GM23338 (cell line): ENCODE results near the gene HNF4A. TPM values are rescaled to one million over a fixed set of nuclear protein-coding genes. Genes with fewer than 3 reads are reported as not detected.

Experiments used
- ATAC-seq: fragments of 200-7000 bp; cut with Tn5 transposase; 3 replicates; pipeline ENCODE4 v1.9.1; 2020
- DNase-seq: peaks from one replicate; pipeline ENCODE4 v3.0.0-alpha.2; 2015; ENCODE audit warnings: low spot score
- H2AFZ ChIP-seq: fragments of 200-600 bp; sonication (generic); 2 replicates; pipeline ENCODE4 v1.8.0; 2016; ENCODE audit warnings: antibody characterized with exemption, mild to moderate bottlenecking, moderate library complexity
- H3F3A ChIP-seq: fragments of 200-600 bp; sonication (generic); replicated peaks from 2 replicates; pipeline ENCODE4 v1.8.0; 2017; ENCODE audit warnings: antibody characterized with exemption, mixed run types, low read depth
- H3K27ac ChIP-seq: fragments of 200-600 bp; sonication (generic); 2 replicates; pipeline ENCODE4 v1.6.1; 2016; ENCODE audit warnings: low read depth
- H3K27me3 ChIP-seq: fragments of 200-600 bp; sonication (generic); 2 replicates; pipeline ENCODE4 v1.8.0; 2016; ENCODE audit warnings: mild to moderate bottlenecking, mixed run types, moderate library complexity; ENCODE audit not compliant: insufficient read depth
- H3K36me3 ChIP-seq: fragments of 200-600 bp; sonication (generic); 2 replicates; pipeline ENCODE4 v1.8.0; 2016; ENCODE audit warnings: mild to moderate bottlenecking; ENCODE audit not compliant: insufficient read depth
- H3K4me1 ChIP-seq: fragments of 200-600 bp; sonication (generic); 2 replicates; pipeline ENCODE4 v1.8.0; 2016; ENCODE audit warnings: mild to moderate bottlenecking, moderate library complexity; ENCODE audit not compliant: insufficient read depth
- H3K4me2 ChIP-seq: fragments of 200-600 bp; sonication (generic); 2 replicates; pipeline ENCODE4 v1.7.1; 2017; ENCODE audit warnings: mixed run types
- H3K4me3 ChIP-seq: fragments of 200-600 bp; sonication (generic); 2 replicates; pipeline ENCODE4 v1.6.1; 2016; ENCODE audit warnings: mixed run types
- H3K79me2 ChIP-seq: fragments of 200-600 bp; sonication (generic); replicated peaks from 2 replicates; pipeline ENCODE4 v1.8.0; 2017; ENCODE audit warnings: mild to moderate bottlenecking; ENCODE audit not compliant: insufficient read depth
- H3K9me2 ChIP-seq: fragments of 200-600 bp; sonication (generic); 2 replicates; pipeline ENCODE4 v1.8.0; 2017; ENCODE audit not compliant: insufficient read depth
- H4K20me1 ChIP-seq: fragments of 200-600 bp; sonication (generic); replicated peaks from 2 replicates; pipeline ENCODE4 v1.8.0; 2017; ENCODE audit warnings: mild to moderate bottlenecking; ENCODE audit not compliant: insufficient read depth
- H3K27ac Mint-ChIP-seq: 2 replicates; pipeline ENCODE4 v1.8.0; 2020; ENCODE audit warnings: inconsistent platforms, mild to moderate bottlenecking, moderate library complexity, mixed read lengths
- H3K27me3 Mint-ChIP-seq: 3 replicates; pipeline ENCODE4 v1.8.0; 2022; ENCODE audit warnings: low read depth, mild to moderate bottlenecking, moderate library complexity, mixed read lengths, inconsistent platforms; ENCODE audit not compliant: insufficient read depth, poor library complexity
- H3K36me3 Mint-ChIP-seq: 3 replicates; pipeline ENCODE4 v1.8.0; 2021; ENCODE audit warnings: low read depth, mild to moderate bottlenecking, inconsistent platforms, moderate library complexity, mixed read lengths
- H3K4me1 Mint-ChIP-seq: 3 replicates; pipeline ENCODE4 v1.8.0; 2020; ENCODE audit warnings: mild to moderate bottlenecking, inconsistent platforms, mixed read lengths
- H3K4me3 Mint-ChIP-seq: 3 replicates; pipeline ENCODE4 v1.8.0; 2021; ENCODE audit warnings: moderate library complexity, mild to moderate bottlenecking, inconsistent platforms, mixed read lengths
- H3K9me3 Mint-ChIP-seq: 3 replicates; pipeline ENCODE4 v1.8.0; 2020; ENCODE audit warnings: moderate library complexity, mild to moderate bottlenecking, inconsistent platforms, mixed read lengths
- EZH2 ChIP-seq: fragments of 200-600 bp; sonication (generic); IDR thresholded peaks from one replicate; pipeline ENCODE4 v1.8.0; 2017; ENCODE audit warnings: antibody characterized with exemption, mild to moderate bottlenecking, low read depth; ENCODE audit not compliant: unreplicated experiment
- JUNB ChIP-seq: IDR thresholded peaks from one replicate; pipeline ENCODE4 v1.6.1; 2016; ENCODE audit warnings: antibody characterized with exemption; ENCODE audit not compliant: unreplicated experiment
- NANOG ChIP-seq: IDR thresholded peaks from 2 replicates; pipeline ENCODE4 v1.6.1; 2016; ENCODE audit warnings: antibody characterized with exemption, borderline replicate concordance
- polyA plus RNA-seq: library from polyadenylated mRNA; unstranded; fragments of >200 nt; fragmentation: Nextera tagmentation; extraction: Ambion mirVana; gene quantifications from 2 replicates; pipeline ENCODE4 v1.2.1, GENCODE V29; 2016
- total RNA-seq: library from RNA; depleted of rRNA; stranded (reverse); fragments of >200 nt; shearing (Covaris generic); gene quantifications from 2 replicates; pipeline ENCODE4 v1.2.3, GENCODE V29; 2014
- TF ChIP-seq, protein P1 (sequence below): fragments of 250-450 bp; sonication (Bioruptor Pico); IDR thresholded peaks from 2 replicates; pipeline ENCODE4 v1.5.0; 2020; ENCODE audit warnings: mild to moderate bottlenecking, moderate library complexity
- TF ChIP-seq, protein P2 (sequence below): IDR thresholded peaks from one replicate; pipeline ENCODE4 v1.6.1; 2018; ENCODE audit warnings: antibody characterized with exemption; ENCODE audit not compliant: unreplicated experiment

HNF4A gene
- total and polyA plus RNA-seq, 2 experiments from 2014 or later, result not detected

GRCh38 chr20:44427804-44428173 lies 72.3 kb downstream of the HNF4A start (continued):
- TF ChIP-seq, protein P1, sequence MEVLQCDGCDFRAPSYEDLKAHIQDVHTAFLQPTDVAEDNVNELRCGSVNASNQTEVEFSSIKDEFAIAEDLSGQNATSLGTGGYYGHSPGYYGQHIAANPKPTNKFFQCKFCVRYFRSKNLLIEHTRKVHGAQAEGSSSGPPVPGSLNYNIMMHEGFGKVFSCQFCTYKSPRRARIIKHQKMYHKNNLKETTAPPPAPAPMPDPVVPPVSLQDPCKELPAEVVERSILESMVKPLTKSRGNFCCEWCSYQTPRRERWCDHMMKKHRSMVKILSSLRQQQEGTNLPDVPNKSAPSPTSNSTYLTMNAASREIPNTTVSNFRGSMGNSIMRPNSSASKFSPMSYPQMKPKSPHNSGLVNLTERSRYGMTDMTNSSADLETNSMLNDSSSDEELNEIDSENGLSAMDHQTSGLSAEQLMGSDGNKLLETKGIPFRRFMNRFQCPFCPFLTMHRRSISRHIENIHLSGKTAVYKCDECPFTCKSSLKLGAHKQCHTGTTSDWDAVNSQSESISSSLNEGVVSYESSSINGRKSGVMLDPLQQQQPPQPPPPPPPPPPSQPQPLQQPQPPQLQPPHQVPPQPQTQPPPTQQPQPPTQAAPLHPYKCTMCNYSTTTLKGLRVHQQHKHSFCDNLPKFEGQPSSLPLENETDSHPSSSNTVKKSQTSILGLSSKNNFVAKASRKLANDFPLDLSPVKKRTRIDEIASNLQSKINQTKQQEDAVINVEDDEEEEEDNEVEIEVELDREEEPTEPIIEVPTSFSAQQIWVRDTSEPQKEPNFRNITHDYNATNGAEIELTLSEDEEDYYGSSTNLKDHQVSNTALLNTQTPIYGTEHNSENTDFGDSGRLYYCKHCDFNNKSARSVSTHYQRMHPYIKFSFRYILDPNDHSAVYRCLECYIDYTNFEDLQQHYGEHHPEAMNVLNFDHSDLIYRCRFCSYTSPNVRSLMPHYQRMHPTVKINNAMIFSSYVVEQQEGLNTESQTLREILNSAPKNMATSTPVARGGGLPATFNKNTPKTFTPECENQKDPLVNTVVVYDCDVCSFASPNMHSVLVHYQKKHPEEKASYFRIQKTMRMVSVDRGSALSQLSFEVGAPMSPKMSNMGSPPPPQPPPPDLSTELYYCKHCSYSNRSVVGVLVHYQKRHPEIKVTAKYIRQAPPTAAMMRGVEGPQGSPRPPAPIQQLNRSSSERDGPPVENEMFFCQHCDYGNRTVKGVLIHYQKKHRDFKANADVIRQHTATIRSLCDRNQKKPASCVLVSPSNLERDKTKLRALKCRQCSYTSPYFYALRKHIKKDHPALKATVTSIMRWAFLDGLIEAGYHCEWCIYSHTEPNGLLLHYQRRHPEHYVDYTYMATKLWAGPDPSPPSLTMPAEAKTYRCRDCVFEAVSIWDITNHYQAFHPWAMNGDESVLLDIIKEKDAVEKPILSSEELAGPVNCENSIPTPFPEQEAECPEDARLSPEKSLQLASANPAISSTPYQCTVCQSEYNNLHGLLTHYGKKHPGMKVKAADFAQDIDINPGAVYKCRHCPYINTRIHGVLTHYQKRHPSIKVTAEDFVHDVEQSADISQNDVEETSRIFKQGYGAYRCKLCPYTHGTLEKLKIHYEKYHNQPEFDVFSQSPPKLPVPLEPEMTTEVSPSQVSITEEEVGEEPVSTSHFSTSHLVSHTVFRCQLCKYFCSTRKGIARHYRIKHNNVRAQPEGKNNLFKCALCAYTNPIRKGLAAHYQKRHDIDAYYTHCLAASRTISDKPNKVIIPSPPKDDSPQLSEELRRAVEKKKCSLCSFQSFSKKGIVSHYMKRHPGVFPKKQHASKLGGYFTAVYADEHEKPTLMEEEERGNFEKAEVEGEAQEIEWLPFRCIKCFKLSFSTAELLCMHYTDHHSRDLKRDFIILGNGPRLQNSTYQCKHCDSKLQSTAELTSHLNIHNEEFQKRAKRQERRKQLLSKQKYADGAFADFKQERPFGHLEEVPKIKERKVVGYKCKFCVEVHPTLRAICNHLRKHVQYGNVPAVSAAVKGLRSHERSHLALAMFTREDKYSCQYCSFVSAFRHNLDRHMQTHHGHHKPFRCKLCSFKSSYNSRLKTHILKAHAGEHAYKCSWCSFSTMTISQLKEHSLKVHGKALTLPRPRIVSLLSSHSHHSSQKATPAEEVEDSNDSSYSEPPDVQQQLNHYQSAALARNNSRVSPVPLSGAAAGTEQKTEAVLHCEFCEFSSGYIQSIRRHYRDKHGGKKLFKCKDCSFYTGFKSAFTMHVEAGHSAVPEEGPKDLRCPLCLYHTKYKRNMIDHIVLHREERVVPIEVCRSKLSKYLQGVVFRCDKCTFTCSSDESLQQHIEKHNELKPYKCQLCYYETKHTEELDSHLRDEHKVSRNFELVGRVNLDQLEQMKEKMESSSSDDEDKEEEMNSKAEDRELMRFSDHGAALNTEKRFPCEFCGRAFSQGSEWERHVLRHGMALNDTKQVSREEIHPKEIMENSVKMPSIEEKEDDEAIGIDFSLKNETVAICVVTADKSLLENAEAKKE, result no peak

DNA sequence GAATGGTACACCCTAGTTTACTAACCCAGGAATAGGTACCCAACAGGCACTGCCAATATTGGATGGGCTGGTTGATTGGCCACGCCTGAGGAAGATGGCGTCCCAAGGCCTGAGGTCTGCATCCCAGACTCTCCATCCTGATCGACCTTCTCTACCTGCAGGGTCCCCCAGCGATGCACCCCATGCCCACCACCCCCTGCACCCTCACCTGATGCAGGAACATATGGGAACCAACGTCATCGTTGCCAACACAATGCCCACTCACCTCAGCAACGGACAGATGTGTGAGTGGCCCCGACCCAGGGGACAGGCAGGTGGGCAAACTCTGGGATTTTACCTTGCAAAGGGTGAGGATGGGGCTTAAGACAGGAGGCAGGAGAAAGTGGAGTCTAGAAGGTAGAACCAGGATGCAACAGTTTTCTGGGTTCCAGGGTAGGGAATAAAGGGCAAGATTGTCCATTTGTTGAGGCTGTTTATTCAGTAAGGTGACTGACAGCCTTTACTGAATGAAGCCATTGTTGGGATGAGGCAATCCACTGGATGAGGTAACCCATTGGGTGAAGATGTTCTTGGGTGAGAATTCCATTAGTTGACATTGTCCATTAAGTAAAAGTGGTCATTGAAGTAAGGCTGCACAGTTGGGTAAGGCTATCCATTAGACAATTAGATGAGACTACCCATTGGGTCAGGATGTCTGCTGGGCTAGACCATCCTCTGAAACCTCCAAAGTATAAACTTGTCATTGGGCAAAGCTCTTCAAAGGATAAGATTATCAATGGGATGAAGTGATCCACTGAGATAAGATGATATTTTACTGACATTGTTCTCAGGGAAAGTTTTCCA lies 72.9 kb downstream of the HNF4A start:
- no peak overlapping the region for H3K27ac Mint-ChIP-seq
- no peak for DNase-seq
- H3K36me3 Mint-ChIP-seq, result no peaks in the 10 kb centered on the region
- peaks cover 7% of the 10 kb centered on the region for H3K27me3 Mint-ChIP-seq
- no peak overlapping the region for H3K4me3 Mint-ChIP-seq
- Histone ChIP-seq H3K27ac (no peak overlapping the region), H3K27me3 (no peaks in the 10 kb centered on the region), H3K4me3 (no peak overlapping the region), H3K36me3 (no peaks in the 10 kb centered on the region), H3K4me1 (no peaks in the 10 kb centered on the region), H3K9me2 (peaks cover 4% of the 10 kb centered on the region; the same call in 1 of the 2 replicates), H3K4me2 (no peak overlapping the region), H4K20me1 (no peaks in the 10 kb centered on the region), H2AFZ (no peak overlapping the region), H3F3A (no peaks in the 10 kb centered on the region), H3K79me2 (no peaks in the 10 kb centered on the region)
- no peak for ATAC-seq
- no peaks in the 10 kb centered on the region for H3K4me1 Mint-ChIP-seq
- no peaks in the 10 kb centered on the region for H3K9me3 Mint-ChIP-seq
- no peak for TF ChIP-seq JUNB
- TF ChIP-seq, protein P2, sequence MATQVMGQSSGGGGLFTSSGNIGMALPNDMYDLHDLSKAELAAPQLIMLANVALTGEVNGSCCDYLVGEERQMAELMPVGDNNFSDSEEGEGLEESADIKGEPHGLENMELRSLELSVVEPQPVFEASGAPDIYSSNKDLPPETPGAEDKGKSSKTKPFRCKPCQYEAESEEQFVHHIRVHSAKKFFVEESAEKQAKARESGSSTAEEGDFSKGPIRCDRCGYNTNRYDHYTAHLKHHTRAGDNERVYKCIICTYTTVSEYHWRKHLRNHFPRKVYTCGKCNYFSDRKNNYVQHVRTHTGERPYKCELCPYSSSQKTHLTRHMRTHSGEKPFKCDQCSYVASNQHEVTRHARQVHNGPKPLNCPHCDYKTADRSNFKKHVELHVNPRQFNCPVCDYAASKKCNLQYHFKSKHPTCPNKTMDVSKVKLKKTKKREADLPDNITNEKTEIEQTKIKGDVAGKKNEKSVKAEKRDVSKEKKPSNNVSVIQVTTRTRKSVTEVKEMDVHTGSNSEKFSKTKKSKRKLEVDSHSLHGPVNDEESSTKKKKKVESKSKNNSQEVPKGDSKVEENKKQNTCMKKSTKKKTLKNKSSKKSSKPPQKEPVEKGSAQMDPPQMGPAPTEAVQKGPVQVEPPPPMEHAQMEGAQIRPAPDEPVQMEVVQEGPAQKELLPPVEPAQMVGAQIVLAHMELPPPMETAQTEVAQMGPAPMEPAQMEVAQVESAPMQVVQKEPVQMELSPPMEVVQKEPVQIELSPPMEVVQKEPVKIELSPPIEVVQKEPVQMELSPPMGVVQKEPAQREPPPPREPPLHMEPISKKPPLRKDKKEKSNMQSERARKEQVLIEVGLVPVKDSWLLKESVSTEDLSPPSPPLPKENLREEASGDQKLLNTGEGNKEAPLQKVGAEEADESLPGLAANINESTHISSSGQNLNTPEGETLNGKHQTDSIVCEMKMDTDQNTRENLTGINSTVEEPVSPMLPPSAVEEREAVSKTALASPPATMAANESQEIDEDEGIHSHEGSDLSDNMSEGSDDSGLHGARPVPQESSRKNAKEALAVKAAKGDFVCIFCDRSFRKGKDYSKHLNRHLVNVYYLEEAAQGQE, result no peak
- no peak for TF ChIP-seq EZH2
- TF ChIP-seq NANOG, result no peak
